Neural progenitor cell (in vitro differentiated cells): ENCODE measurements around the gene CYTH1.

Experiments used
- CTCF ChIP-seq: fragments of 200-600 bp; sonication (generic); IDR thresholded peaks from 2 replicates; pipeline ENCODE4 v1.5.1; 2017; ENCODE audit warnings: antibody characterized with exemption, mild to moderate bottlenecking
- EZH2 ChIP-seq: fragments of 200-600 bp; sonication (generic); IDR thresholded peaks from 2 replicates; pipeline ENCODE4 v1.6.1; 2017; ENCODE audit warnings: antibody characterized with exemption, mild to moderate bottlenecking, moderate library complexity
- EZH2phosphoT487 ChIP-seq: fragments of 200-600 bp; sonication (generic); IDR thresholded peaks from 2 replicates; pipeline ENCODE4 v1.6.1; 2017; ENCODE audit warnings: antibody characterized with exemption

- TF ChIP-seq CTCF (no peak), EZH2phosphoT487 (no peak), EZH2 (no peak)
Measured at GRCh38 chr17:78766225-78766624, 15.8 kb downstream of the CYTH1 start.
